BLaER1 treated with 17β-estradiol and CSF1 and Interleukin-3, amounts not matched to agents 10 nM and 100 nM (cell line): ENCODE data around the gene GPR55.

Source experiments
- H3K27ac ChIP-seq, 11 experiments: shearing (Covaris generic); formaldehyde crosslinking; 2 replicates each; pipeline ENCODE4 v1.8.1; 2022
- H3K27me3 ChIP-seq, 11 experiments: shearing (Covaris generic); formaldehyde crosslinking; 2 replicates each; pipeline ENCODE4 v1.8.1; 2022
- H3K36me3 ChIP-seq, 11 experiments: shearing (Covaris generic); formaldehyde crosslinking; 2 replicates each; pipeline ENCODE4 v1.8.1; 2022
- H3K4me1 ChIP-seq, 10 experiments: shearing (Covaris generic); formaldehyde crosslinking; 2 replicates each; pipeline ENCODE4 v1.8.1; 2022
- H3K4me2 ChIP-seq, 11 experiments: shearing (Covaris generic); formaldehyde crosslinking; 2 replicates each; pipeline ENCODE4 v1.8.1; 2022
- H3K4me3 ChIP-seq, 10 experiments: shearing (Covaris generic); formaldehyde crosslinking; 2 replicates each; pipeline ENCODE4 v1.8.1; 2022
- H3K9ac ChIP-seq, 11 experiments: shearing (Covaris generic); formaldehyde crosslinking; 2 replicates each; pipeline ENCODE4 v1.8.1; 2022
- H3K9me3 ChIP-seq, 11 experiments: shearing (Covaris generic); formaldehyde crosslinking; replicated peaks in 1 of 11; 2 replicates each; pipeline ENCODE4 v1.8.1; 2022
- H4K20me1 ChIP-seq, 11 experiments: shearing (Covaris generic); formaldehyde crosslinking; 2 replicates each; pipeline ENCODE4 v1.8.1; 2022
- Cebpa-rat ChIP-seq, 11 experiments: shearing (Covaris generic); IDR thresholded peaks; 2 replicates each; pipeline ENCODE4 v1.8.1; 2022

Gene GPR55

GRCh38 chr2:230933521-230934180 is 8.6 kb upstream of the GPR55 start:
- no peak for TF ChIP-seq Cebpa-rat (IDR thresholded peaks at IDR 0.05)
- no peak overlapping the region for H3K4me3 ChIP-seq
- H3K9ac ChIP-seq, result peak overlapping the region in 2 of 11 experiments; percentile 24 to 33; a peak in 3 of 22 replicates
- H3K27ac ChIP-seq, result 0 out of 22 replicates have a peak overlapping the region, but pooled peaks of 2 of the 11 experiments have one; percentile 26 to 39
- H3K36me3 ChIP-seq, result peaks cover 0 to 10% (median 0%) of the 10 kb centered on the region in 11 experiments; a peak in 1 of 22 replicates
- H3K27me3 ChIP-seq, result no peaks in the 10 kb centered on the region
- H3K4me1 ChIP-seq, result peaks cover 15 to 66% (median 53%) of the 10 kb centered on the region in 10 experiments
- no peaks in the 10 kb centered on the region for H4K20me1 ChIP-seq
- H3K9me3 ChIP-seq, result peaks cover 28 to 38% (median 32%) of the 10 kb centered on the region in 11 experiments
- peak overlapping the region; percentile 29 to 74 (median 64); a peak in 21 of 22 replicates for H3K4me2 ChIP-seq

GRCh38 chr2:230932556-230933511 is 7.8 kb upstream of the GPR55 start:
- Histone ChIP-seq H3K9me3 (peaks cover 25 to 30% (median 28%) of the 10 kb centered on the region in 11 experiments), H3K36me3 (peaks cover 0 to 10% (median 0%) of the 10 kb centered on the region in 11 experiments; a peak in 1 of 22 replicates), H3K27ac (peak overlapping the region in 2 of 11 experiments; percentile 26 to 39; a peak in 3 of 22 replicates), H4K20me1 (no peaks in the 10 kb centered on the region), H3K4me1 (peaks cover 15 to 60% (median 51%) of the 10 kb centered on the region in 10 experiments), H3K4me3 (no peak overlapping the region), H3K4me2 (peak overlapping the region; percentile 30 to 74 (median 65)), H3K27me3 (no peaks in the 10 kb centered on the region), H3K9ac (peak overlapping the region in 3 of 11 experiments; percentile 3 to 24 (median 16); a peak in 3 of 22 replicates)
- no peak for TF ChIP-seq Cebpa-rat (IDR thresholded peaks at IDR 0.05)

GRCh38 chr2:230931556-230932231 is 6.7 kb upstream of the GPR55 start:
- Histone ChIP-seq H4K20me1 (no peaks in the 10 kb centered on the region), H3K4me3 (no peak overlapping the region), H3K27ac (no peak overlapping the region), H3K9me3 (peaks cover 14 to 19% (median 16%) of the 10 kb centered on the region in 11 experiments), H3K4me1 (peaks cover 15 to 68% (median 58%) of the 10 kb centered on the region in 10 experiments), H3K27me3 (no peaks in the 10 kb centered on the region), H3K36me3 (0 out of 22 replicates have a peak, but pooled peaks cover 0 to 3% (median 0%) of the 10 kb centered on the region in 11 experiments), H3K4me2 (peak overlapping the region in 9 of 11 experiments; percentile 30 to 65 (median 41); a peak in 17 of 22 replicates), H3K9ac (no peak overlapping the region)
- no peak for TF ChIP-seq Cebpa-rat (IDR thresholded peaks at IDR 0.05)

GRCh38 chr2:230930928-230931555 is 6.0 kb upstream of the GPR55 start:
- H3K4me3 ChIP-seq, result no peak overlapping the region
- H3K27ac ChIP-seq, result no peak overlapping the region
- no peaks in the 10 kb centered on the region for H3K27me3 ChIP-seq
- no peaks in the 10 kb centered on the region for H4K20me1 ChIP-seq
- no peaks in the 10 kb centered on the region for H3K36me3 ChIP-seq
- H3K9me3 ChIP-seq, result peaks cover 7 to 12% (median 10%) of the 10 kb centered on the region in 11 experiments
- TF ChIP-seq Cebpa-rat (IDR thresholded peaks at IDR 0.05), result no peak
- peak overlapping the region in 8 of 11 experiments; percentile 17 to 65 (median 40); a peak in 13 of 22 replicates for H3K4me2 ChIP-seq
- H3K9ac ChIP-seq, result no peak overlapping the region
- H3K4me1 ChIP-seq, result peaks cover 15 to 69% (median 59%) of the 10 kb centered on the region in 10 experiments

- peaks cover 18 to 77% (median 65%) of the 10 kb centered on the region in 10 experiments for H3K4me1 ChIP-seq
- no peaks in the 10 kb centered on the region for H3K36me3 ChIP-seq
- H3K9me3 ChIP-seq, result peaks cover 0 to 5% (median 2%) of the 10 kb centered on the region in 11 experiments; a peak in 15 of 22 replicates
- H4K20me1 ChIP-seq, result no peaks in the 10 kb centered on the region
- no peak overlapping the region for H3K27ac ChIP-seq
- peak overlapping the region in 8 of 11 experiments; percentile 2 to 45 (median 22); a peak in 8 of 22 replicates for H3K4me2 ChIP-seq
- H3K27me3 ChIP-seq, result no peaks in the 10 kb centered on the region
- H3K4me3 ChIP-seq, result no peak overlapping the region
- no peak overlapping the region for H3K9ac ChIP-seq
- no peak for TF ChIP-seq Cebpa-rat (IDR thresholded peaks at IDR 0.05)
Measured at GRCh38 chr2:230930149-230930780, 5.2 kb upstream of the GPR55 start.

- TF ChIP-seq Cebpa-rat (IDR thresholded peaks at IDR 0.05), result no peak
- Histone ChIP-seq H3K4me2 (peak overlapping the region in 6 of 11 experiments; percentile 4 to 45 (median 24); a peak in 5 of 22 replicates), H3K4me1 (peaks cover 25 to 77% (median 65%) of the 10 kb centered on the region in 10 experiments), H3K9ac (no peak overlapping the region), H3K36me3 (no peaks in the 10 kb centered on the region), H3K9me3 (no peaks in the 10 kb centered on the region), H3K27me3 (no peaks in the 10 kb centered on the region), H3K27ac (no peak overlapping the region), H3K4me3 (no peak overlapping the region), H4K20me1 (no peaks in the 10 kb centered on the region)
Measured at GRCh38 chr2:230929381-230930148, 4.5 kb upstream of the GPR55 start.

GRCh38 chr2:230928701-230929380 is 3.8 kb upstream of the GPR55 start:
- Histone ChIP-seq H3K27me3 (no peaks in the 10 kb centered on the region), H3K4me1 (peaks cover 28 to 75% (median 60%) of the 10 kb centered on the region in 10 experiments), H3K9ac (no peak overlapping the region), H4K20me1 (no peaks in the 10 kb centered on the region), H3K4me3 (no peak overlapping the region), H3K27ac (no peak overlapping the region), H3K36me3 (no peaks in the 10 kb centered on the region), H3K4me2 (no peak overlapping the region), H3K9me3 (no peaks in the 10 kb centered on the region)
- TF ChIP-seq Cebpa-rat (IDR thresholded peaks at IDR 0.05), result no peak
